ENCODE measurements around the gene CYP2A7.
"Not testable (repeated sequence)": the region's sequence is repeated elsewhere in the genome, so short reads cannot be mapped to it uniquely, and the experiment has no call there.

Gene CYP2A7

DNA sequence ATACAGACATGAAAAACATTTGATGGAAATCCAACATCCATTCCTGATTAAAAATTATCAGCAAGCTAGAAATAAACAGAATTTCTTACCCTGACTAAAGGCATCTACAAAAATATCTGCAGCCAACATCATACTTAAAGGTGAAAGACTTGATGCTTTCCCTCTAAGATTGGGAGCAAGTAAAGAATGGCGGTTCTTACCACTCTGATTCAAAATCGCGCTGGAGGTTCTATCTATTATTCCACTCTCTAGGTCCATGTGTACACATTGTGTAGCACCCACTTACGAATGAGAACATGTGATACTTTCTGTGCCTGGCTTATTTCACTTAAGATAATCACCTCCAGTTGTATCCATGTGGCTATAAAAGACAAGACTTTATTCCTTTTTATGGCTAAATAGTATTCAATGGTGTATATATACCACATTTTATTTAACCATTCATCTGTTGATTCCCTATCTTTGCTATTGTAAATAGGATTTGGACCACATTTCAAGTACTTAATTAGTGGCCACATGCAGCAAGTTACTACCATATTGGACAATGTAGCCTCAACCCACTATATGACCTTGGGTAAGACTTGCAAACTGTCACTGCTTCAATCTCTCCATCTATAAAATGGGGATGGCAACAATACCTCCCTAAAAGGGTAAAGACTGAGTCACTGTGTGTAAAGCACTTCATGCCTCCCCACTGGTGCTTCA, 38.4 kb upstream of the CYP2A7 start:
- DNase-seq (ENCODE audit: low read depth) = no peak
- TF ChIP-seq, protein P1, sequence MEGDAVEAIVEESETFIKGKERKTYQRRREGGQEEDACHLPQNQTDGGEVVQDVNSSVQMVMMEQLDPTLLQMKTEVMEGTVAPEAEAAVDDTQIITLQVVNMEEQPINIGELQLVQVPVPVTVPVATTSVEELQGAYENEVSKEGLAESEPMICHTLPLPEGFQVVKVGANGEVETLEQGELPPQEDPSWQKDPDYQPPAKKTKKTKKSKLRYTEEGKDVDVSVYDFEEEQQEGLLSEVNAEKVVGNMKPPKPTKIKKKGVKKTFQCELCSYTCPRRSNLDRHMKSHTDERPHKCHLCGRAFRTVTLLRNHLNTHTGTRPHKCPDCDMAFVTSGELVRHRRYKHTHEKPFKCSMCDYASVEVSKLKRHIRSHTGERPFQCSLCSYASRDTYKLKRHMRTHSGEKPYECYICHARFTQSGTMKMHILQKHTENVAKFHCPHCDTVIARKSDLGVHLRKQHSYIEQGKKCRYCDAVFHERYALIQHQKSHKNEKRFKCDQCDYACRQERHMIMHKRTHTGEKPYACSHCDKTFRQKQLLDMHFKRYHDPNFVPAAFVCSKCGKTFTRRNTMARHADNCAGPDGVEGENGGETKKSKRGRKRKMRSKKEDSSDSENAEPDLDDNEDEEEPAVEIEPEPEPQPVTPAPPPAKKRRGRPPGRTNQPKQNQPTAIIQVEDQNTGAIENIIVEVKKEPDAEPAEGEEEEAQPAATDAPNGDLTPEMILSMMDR (IDR thresholded peaks at IDR 0.05; ENCODE audit: insufficient read depth, low read depth, low read length, missing control alignments) = no peak
- no peak overlapping the region for H3K4me3 ChIP-seq (ENCODE audit: low read depth, low read length)

DNA sequence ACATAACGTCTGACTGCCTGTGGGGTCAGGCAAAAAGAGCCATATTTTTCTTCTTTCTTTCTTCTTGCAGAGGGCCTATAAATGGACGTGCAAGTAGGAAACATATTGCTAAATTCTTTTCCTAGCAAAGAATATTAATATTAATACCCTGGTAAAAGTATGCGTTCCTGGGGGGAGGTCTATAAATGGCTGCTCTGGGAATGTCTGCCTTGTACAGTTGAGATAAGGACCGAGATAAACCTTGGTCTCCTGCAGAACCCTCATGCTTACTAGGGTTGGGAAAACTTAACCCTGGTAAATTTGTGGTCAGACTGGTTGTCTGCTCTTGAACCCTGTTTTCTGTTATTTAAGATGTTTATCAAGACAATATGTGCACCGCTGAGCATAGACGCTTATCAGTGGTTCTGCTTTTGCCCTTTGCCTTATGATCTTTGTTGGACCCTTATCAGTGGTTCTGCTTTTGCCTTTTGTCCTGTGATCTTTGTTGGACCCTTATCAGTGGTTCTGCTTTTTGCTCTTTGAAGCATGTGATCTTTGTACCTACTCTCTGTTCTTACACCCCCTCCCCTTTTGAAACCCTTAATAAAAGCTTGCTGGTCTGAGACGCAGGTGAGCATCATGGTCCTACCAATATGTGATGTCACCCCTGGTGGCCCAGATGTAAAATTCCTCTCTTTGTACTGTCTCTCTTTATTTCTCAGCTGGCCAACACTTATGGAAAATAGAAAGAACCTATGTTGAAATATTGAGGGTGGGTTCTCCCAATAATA, 37.7 kb upstream of the CYP2A7 start:
- H3K4me3 ChIP-seq (ENCODE audit: low read depth, low read length); DNase-seq (ENCODE audit: low read depth): not testable (repeated sequence)

DNA sequence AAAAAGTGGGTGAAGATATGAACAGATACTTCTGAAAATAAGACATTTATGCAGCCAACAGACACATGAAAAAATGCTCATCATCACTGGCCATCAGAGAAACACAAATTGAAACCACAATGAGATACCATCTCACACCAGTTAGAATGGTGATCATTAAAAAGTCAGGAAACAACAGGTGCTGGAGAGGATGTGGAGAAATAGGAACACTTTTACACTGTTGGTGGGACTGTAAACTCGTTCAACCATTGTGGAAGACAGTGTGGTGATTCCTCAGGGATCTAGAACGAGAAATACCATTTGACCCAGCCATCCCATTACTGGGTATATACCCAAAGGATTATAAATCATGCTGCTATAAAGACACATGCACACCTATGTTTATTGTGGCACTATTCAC, 36.3 kb upstream of the CYP2A7 start:
- not testable (repeated sequence) for DNase-seq (ENCODE audit: low read depth)

DNA sequence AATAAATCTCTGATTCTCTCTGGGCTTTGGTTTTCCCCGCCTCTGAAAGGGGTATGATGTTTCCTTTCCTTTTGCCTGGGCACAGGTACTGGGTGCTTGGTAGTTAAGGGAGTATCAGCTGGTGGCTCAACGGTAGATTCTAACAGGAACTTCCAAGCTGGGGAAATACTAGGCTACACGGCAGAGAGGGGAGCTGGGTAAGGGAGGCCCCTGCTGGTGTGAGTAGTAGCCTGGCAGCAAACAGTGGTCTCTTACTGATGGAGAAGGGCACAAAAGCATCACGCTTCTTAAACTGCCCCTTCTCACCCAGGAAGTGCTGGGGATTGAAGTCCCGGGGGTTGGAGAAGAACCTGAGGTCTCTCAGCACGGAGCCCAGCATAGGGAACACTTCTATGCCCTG, 26.9 kb upstream of the CYP2A7 start:
- no peak for DNase-seq (ENCODE audit: low read depth)
- H3K4me3 ChIP-seq (ENCODE audit: low read depth, low read length) = no peak overlapping the region
- TF ChIP-seq, protein P1 (IDR thresholded peaks at IDR 0.05; ENCODE audit: insufficient read depth, low read depth, low read length, missing control alignments) = no peak

More for the DNA sequence above, 36.3 kb upstream of the CYP2A7 start:
- H3K4me3 ChIP-seq (ENCODE audit: low read depth, low read length) = not testable (repeated sequence)

DNA sequence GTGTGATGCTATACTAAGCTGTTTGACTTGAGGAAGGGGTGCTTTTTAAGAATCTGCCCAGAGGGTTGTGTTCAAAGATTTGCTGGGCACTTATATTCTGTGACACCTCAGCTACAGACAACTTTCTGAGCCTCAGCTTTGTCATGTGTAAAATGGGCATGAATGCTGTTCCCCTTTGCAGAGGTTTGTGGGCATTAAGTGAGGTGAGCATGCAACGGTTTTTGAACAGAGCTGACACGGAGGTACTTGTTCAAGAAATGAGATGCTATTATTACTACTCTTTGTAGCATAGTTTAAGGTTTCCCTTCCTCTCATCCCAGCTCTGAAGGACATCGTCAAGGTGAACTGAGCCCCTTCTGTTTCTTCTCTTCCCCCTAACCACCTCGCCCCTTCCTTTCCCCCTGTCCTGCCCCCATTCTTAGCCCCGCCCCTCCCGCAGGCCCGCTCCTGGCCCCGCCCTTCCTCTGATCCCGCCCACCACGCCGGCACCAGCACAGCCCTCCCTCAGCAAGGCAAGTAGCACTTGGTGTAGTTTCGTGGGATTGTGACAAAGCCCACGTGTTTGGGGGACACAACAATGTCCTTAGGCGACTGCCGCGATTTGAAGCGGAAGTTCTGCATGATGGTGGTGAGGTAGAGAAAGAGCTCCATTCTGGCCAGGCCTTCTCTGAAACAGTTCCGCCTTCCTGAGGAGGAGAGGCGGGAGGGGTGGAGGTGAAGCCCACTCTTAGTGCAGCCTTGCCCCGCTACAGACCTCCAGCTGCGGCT, 26.1 kb upstream of the CYP2A7 start:
- TF ChIP-seq, protein P1 (IDR thresholded peaks at IDR 0.05; ENCODE audit: insufficient read depth, low read depth, low read length, missing control alignments) = no peak
- H3K4me3 ChIP-seq (ENCODE audit: low read depth, low read length) = no peak overlapping the region
- peak; percentile 2 for DNase-seq (ENCODE audit: low read depth)

DNA sequence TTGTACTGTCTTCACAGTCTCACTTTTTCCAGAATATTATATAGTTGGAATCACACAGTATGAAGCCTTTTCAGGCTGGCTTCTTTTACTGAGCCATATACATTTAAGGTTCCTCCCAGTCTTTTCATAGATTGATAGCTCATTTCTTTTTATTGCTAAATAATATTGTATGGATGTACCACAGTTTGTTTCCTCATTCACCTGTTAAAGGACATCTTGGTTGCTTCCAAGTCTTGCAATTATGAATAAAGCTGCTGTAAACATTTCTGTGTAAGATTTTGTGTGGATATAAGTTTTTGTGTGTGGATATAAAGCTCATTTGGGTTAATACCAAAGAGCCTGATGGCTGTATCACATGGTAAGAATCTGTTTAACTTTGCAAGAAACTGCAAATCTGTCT, 24.5 kb upstream of the CYP2A7 start:
- TF ChIP-seq, protein P1 (IDR thresholded peaks at IDR 0.05; ENCODE audit: insufficient read depth, low read depth, low read length, missing control alignments) = no peak
- DNase-seq (ENCODE audit: low read depth) = no peak
- H3K4me3 ChIP-seq (ENCODE audit: low read depth, low read length) = no peak overlapping the region

DNA sequence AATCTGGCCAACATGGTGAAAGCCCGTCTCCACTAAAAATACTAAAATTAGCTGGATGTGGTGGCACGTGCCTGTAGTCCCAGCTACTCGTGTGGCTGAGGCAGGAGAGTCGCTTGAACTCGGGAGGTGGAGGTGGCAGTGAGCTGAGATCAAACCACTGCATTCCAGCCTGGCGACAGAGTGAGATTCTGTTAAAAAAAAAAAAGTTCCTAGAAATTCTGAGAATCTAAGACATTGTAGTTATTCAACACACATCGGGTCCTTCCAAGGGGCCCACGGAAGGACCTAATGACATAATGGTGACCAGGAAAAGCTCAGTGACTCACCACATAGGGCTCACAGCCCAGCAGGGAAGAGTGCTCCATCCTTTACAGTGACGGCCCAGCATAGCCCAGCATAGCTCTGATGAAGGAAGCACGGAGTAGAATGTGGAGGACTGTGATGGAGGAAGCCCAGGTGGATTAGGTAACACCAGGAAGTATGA, 22.7 kb upstream of the CYP2A7 start:
- not testable (repeated sequence) for H3K4me3 ChIP-seq (ENCODE audit: low read depth, low read length); DNase-seq (ENCODE audit: low read depth)

DNA sequence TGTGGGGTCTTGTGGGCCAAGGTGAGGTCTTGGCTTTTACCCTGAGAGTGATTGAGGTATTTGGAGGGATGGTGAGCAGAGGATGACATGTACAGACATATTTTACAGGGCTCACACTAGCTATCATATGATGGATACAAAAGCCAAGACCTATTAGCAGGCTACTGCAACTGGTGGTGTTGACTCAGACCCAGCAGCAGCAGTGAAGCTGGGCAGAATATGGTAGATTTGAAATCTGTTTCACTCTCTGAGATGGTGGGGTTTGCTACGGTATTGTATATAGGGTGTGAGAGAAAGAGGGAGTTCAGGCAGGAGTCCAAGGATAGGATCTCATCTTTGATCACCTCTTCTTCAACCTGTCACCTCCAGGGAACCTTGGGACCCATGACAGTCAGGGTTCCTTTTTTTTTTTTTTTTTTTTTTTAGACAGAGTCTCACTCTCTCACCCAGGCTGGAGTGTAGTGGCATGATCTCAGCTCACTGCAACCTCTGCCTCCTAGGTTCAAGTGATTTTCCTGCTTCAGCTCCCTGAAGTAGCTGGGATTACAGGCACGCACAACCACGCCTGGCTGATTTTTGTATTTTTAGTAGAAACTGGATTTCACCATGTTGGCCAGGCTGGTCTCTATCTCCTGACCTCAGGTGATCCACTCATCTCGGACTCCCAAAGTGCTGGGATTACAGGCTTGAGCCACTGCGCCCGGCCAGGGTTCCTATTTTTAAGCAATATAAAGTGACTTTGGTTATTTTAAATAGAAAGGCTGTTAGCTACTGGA, 20.1 kb upstream of the CYP2A7 start:
- DNase-seq (ENCODE audit: low read depth); H3K4me3 ChIP-seq (ENCODE audit: low read depth, low read length): not testable (repeated sequence)

DNA sequence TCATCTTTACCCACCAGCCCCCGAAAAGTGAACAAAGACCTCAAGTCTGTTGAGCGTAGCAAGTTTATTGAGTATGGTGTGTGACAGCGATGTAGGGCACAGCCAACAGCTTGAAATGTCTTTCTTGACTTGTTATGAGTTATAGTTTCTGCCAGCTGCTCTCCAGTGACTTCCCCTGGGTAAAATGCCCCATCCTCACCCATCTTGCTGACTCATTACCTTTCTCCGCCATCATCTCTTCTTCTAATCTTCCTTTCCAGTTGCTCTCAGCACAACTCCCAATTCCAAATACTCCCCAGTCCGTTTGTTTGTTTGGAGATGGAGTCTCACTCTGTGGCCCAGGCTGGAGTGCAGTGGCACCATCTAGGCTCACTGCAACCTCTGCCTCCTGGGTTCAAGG, 18.5 kb upstream of the CYP2A7 start:
- DNase-seq (ENCODE audit: low read depth); H3K4me3 ChIP-seq (ENCODE audit: low read depth, low read length): not testable (repeated sequence)

DNA sequence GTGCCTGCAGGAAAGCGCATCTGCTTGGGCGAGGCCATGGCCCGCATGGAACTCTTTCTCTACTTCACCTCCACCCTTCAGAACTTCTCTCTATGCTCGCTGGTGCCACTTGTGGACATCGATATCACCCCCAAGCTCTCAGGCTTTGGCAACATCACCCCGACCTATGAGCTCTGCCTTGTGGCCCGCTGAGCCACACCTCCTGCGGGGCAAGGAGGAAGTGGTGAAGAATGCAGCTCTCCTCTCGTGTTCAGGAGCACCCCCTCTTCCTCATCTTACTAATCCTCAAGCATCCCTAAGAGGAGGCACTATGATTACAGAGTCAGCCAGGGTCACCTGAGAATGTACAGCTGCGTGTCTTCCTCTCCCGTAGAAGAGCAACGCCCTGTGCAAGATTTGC, 17.9 kb upstream of the CYP2A7 start:
- not testable (repeated sequence) for DNase-seq (ENCODE audit: low read depth); H3K4me3 ChIP-seq (ENCODE audit: low read depth, low read length)

DNA sequence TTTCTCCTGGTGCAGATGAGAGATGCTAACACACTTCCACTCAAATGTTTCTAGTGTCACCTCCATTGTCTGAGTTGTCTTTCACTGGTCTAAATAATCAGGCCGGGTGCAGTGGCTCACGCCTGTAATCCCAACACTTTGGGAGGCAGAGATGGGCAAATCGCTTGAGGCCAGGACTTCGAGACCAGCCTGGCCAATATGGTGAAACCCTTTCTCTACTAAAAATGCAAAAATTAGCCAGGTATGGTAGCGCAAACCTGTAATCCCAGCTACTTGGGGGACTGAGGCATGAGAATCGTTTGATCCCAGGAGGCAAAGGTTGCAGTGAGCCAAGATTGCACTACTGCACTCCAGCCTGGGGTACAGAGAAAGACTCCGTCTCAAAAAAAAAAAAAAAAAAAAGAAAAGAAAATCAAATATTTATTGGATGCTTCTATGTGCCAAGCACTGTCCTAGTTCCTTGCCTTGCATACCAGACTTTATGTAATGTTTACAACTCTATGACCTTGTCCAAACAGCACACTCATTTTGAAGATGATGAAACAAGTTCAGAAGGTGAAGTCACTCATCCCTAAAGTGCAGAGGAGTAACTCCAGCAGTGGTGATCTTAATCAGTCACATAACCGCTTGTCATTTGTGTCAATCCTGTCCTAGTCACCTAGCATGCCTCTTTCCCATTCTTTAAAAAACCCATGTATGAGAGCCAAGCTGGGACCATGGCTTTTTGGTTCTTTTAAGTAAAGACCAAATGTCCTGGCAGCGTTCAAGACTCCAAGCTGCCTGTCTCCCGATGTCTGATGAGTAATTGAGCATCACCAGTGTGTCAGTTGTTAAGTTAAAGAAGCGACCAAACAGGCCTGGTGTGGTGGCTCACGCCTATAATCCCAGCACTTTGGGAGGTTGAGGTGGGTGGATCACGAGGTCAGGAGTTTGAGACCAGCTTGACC, 15.1 kb upstream of the CYP2A7 start:
- not testable (repeated sequence) for DNase-seq (ENCODE audit: low read depth); H3K4me3 ChIP-seq (ENCODE audit: low read depth, low read length)

Measured in GM12865 (cell line).